ENCODE results near the gene AHCYL2.

AHCYL2 gene

DNA sequence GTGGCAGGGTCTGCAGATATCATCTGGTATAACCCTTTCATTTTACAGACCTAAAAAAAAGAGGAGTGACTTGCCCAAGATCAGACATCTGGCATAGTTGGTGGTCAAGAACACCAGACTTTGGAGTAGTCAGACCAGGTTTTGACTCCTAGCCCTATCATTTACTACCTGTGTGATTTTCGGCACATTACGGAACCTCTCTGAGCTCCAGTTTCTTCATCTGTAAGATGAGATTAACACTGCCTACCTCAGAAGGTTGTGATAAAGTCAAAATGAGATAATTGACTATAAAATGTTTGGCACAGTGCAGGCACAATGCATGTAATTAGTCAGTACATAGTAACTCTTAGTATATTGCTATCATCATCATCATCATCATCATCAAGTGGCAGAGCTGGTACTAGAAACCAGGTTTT is 210.6 kb downstream of the AHCYL2 start:
- Histone ChIP-seq H3K4me1 (no peaks in the 10 kb centered on the region), H3K9ac (no peak overlapping the region), H3K4me3 (ENCODE audit: low read depth, low read length) (no peak overlapping the region), H2AFZ (peak overlapping the region; percentile 79), H3K27ac (no peak overlapping the region), H3K79me2 (no peaks in the 10 kb centered on the region), H3K9me3 (ENCODE audit: control insufficient read depth, low read length) (no peaks in the 10 kb centered on the region), H3K4me2 (ENCODE audit: low read length) (no peak overlapping the region), H3K36me3 (ENCODE audit: control insufficient read depth, insufficient read depth, low read length) (no peaks in the 10 kb centered on the region), H3K27me3 (ENCODE audit: control insufficient read depth, insufficient read depth, low read length) (no peaks in the 10 kb centered on the region)
- TF ChIP-seq, protein P1, sequence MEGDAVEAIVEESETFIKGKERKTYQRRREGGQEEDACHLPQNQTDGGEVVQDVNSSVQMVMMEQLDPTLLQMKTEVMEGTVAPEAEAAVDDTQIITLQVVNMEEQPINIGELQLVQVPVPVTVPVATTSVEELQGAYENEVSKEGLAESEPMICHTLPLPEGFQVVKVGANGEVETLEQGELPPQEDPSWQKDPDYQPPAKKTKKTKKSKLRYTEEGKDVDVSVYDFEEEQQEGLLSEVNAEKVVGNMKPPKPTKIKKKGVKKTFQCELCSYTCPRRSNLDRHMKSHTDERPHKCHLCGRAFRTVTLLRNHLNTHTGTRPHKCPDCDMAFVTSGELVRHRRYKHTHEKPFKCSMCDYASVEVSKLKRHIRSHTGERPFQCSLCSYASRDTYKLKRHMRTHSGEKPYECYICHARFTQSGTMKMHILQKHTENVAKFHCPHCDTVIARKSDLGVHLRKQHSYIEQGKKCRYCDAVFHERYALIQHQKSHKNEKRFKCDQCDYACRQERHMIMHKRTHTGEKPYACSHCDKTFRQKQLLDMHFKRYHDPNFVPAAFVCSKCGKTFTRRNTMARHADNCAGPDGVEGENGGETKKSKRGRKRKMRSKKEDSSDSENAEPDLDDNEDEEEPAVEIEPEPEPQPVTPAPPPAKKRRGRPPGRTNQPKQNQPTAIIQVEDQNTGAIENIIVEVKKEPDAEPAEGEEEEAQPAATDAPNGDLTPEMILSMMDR (IDR thresholded peaks at IDR 0.05): no peak

DNA sequence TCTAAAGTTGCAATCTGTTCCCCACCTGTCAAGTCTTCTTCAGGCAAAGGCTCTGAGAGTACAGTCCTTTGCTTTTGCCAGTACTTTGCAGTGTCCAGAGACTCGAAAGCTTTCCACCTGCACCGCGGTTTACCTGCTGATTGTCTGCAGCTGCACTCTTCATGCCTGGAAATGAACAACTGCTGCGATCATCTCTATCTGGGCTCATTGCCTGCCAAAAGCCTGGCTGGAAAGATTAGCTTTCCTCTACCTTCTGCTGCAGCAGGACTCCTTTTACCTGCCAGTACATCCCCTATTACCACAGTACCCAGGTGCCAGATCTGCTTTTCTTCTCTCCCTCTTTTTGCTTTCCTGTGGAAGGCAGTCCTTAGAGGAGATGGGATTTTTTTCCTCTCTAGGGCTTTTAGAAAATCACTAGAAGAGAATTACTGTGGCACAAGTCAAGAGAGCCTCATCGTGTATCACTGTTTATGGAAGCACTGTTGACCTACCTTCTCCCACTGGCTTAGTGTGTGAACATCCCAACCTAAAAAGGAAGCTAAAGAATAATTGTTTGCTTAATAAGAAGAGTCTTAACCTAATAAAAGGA is 211.6 kb downstream of the AHCYL2 start:
- H3K36me3 ChIP-seq (ENCODE audit: control insufficient read depth, insufficient read depth, low read length): no peaks in the 10 kb centered on the region
- no peaks in the 10 kb centered on the region for H3K79me2 ChIP-seq
- H3K27ac ChIP-seq: no peak overlapping the region
- H3K4me2 ChIP-seq (ENCODE audit: low read length): no peak overlapping the region
- TF ChIP-seq, protein P1 (IDR thresholded peaks at IDR 0.05): no peak
- H3K27me3 ChIP-seq (ENCODE audit: control insufficient read depth, insufficient read depth, low read length): no peaks in the 10 kb centered on the region
- H3K9me3 ChIP-seq (ENCODE audit: control insufficient read depth, low read length): no peaks in the 10 kb centered on the region
- no peak overlapping the region for H3K9ac ChIP-seq
- no peak overlapping the region for H3K4me3 ChIP-seq (ENCODE audit: low read depth, low read length)
- no peak overlapping the region for H2AFZ ChIP-seq
- H3K4me1 ChIP-seq: no peaks in the 10 kb centered on the region

DNA sequence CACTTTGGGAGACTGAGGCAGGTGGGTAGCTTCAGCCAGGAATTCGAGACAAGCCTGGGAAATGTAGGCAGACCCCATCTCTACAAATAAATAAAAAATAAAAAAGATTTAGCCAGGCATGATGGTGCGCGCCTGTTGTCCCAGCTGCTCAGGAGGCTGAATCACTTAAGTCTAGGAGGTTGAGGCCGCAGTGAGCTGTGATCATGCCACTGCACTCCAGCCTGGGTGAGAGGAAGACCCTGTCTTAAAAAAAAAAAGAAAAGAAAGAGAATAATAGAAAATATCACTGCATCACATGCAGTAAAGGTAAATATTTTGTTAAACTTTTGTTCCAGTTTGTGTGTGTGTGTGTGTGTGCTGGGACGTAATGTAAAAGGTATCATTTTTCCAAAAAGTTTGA is 212.4 kb downstream of the AHCYL2 start:
- TF ChIP-seq, protein P1 (IDR thresholded peaks at IDR 0.05): no peak
- Histone ChIP-seq H3K9ac (no peak overlapping the region), H3K79me2 (no peaks in the 10 kb centered on the region)

DNA sequence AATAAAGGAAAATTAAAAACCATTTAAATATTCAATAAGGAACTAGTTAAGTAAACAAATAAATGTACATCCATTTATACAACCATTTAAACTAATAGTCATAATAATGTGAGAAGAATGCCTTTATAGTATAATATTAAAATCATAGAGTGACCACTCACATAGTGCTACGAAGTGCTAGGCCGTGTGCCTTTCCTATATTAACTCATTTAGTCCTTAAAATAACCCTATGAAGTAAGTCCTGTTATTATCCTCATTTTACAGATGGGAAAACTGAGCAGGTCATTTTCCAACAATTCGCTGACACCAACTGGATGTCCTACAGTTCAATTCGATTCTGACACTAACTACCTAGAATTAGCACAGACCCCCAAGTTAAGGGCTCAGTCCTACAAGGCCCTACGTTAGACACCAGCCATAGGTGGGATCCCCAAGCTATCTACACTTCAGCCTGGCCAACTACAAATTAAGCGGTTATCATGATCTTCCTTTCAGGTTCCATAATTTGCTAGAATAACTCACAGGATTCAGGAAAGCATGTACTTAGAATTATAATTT is 213.5 kb downstream of the AHCYL2 start:
- no peak overlapping the region for H3K9ac ChIP-seq
- H3K36me3 ChIP-seq (ENCODE audit: control insufficient read depth, insufficient read depth, low read length): no peaks in the 10 kb centered on the region
- H3K79me2 ChIP-seq: no peaks in the 10 kb centered on the region
- no peak overlapping the region for H2AFZ ChIP-seq
- TF ChIP-seq, protein P1 (IDR thresholded peaks at IDR 0.05): no peak
- H3K27me3 ChIP-seq (ENCODE audit: control insufficient read depth, insufficient read depth, low read length): no peaks in the 10 kb centered on the region
- H3K27ac ChIP-seq: no peak overlapping the region
- H3K4me3 ChIP-seq (ENCODE audit: low read depth, low read length): no peak overlapping the region
- H3K4me2 ChIP-seq (ENCODE audit: low read length): no peak overlapping the region
- H3K4me1 ChIP-seq: no peaks in the 10 kb centered on the region
- no peaks in the 10 kb centered on the region for H3K9me3 ChIP-seq (ENCODE audit: control insufficient read depth, low read length)

More for the DNA sequence above, 212.4 kb downstream of the AHCYL2 start:
- Histone ChIP-seq H3K4me3 (ENCODE audit: low read depth, low read length) (no peak overlapping the region), H2AFZ (no peak overlapping the region), H3K9me3 (ENCODE audit: control insufficient read depth, low read length) (no peaks in the 10 kb centered on the region), H3K27ac (no peak overlapping the region), H3K27me3 (ENCODE audit: control insufficient read depth, insufficient read depth, low read length) (no peaks in the 10 kb centered on the region), H3K4me1 (no peaks in the 10 kb centered on the region), H3K4me2 (ENCODE audit: low read length) (no peak overlapping the region), H3K36me3 (ENCODE audit: control insufficient read depth, insufficient read depth, low read length) (no peaks in the 10 kb centered on the region)
